ENCODE data around the gene EIF2S2.

DNA sequence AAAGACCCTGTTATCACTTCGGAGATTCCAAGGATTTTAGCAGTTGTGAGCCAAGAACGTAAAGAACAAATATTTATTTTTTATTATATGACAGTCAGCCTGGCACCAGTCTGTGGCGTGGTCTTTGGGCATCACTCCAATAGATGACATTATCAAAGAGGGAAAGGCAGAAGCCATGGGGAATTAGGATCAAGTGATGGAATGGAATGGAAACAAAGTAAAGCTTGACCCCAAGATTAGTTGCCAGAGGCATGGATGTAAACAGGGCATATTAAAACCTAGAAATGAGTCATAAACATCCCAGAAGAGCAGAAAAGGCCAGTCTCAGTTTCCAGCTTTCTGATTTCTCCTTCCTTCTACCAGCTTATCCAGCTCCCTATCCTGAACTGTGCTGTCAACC lies 11.5 kb downstream of the EIF2S2 start:
- TF ChIP-seq ELF4 (IDR thresholded peaks at IDR 0.05) (no peak), SP1 (IDR thresholded peaks at IDR 0.05) (no peak), ARNT (IDR thresholded peaks at IDR 0.05) (no peak), NFRKB (IDR thresholded peaks at IDR 0.05) (no peak), FOXM1 (IDR thresholded peaks at IDR 0.05; ENCODE audit: borderline replicate concordance) (no peak), FOXA1 (IDR thresholded peaks at IDR 0.05) (no peak), FOXK2 (IDR thresholded peaks at IDR 0.05) (no peak), TARDBP (IDR thresholded peaks at IDR 0.05) (no peak)

Data from HEK293T (cell line).